Neural cell (in vitro differentiated cells): Measurements from ENCODE around the gene FBXO47. TPM values are rescaled to one million over a fixed set of nuclear protein-coding genes. Genes with fewer than 3 reads are reported as not detected.

Source experiments
- H2AFZ ChIP-seq: fragments of 200-600, 300-800 bp; sonication (generic), shearing (Covaris generic); 2 replicates; pipeline ENCODE4 v1.6.0; 2014; ENCODE audit warnings: low read depth, mild to moderate bottlenecking, antibody characterized with exemption, low read length, moderate library complexity
- H3F3A ChIP-seq: fragments of 200-600 bp; shearing (Covaris generic); 2 replicates; pipeline ENCODE4 v1.6.1; 2016; ENCODE audit warnings: mild to moderate bottlenecking, moderate library complexity, mixed read lengths, antibody characterized with exemption, low read length; ENCODE audit not compliant: insufficient read depth, poor library complexity, severe bottlenecking
- H3K27ac ChIP-seq: fragments of 200-600, 300-800 bp; sonication (generic), shearing (Covaris generic); 2 replicates; pipeline ENCODE4 v1.5.1; 2014; ENCODE audit warnings: mild to moderate bottlenecking, low read length, moderate library complexity
- H3K27me3 ChIP-seq: fragments of 300-800, 200-600 bp; sonication (generic), shearing (Covaris generic); 2 replicates; pipeline ENCODE4 v1.6.0; 2014; ENCODE audit warnings: mild to moderate bottlenecking, low read depth, low read length, moderate library complexity; ENCODE audit not compliant: insufficient read depth
- H3K36me3 ChIP-seq: fragments of 300-800, 200-600 bp; sonication (generic), shearing (Covaris generic); 2 replicates; pipeline ENCODE4 v1.5.1; 2014; ENCODE audit warnings: mild to moderate bottlenecking, antibody characterized with exemption, low read length, moderate library complexity; ENCODE audit not compliant: insufficient read depth
- H3K4me2 ChIP-seq: fragments of 300-800, 200-600 bp; sonication (generic), shearing (Covaris generic); 2 replicates; pipeline ENCODE4 v1.6.0; 2014; ENCODE audit warnings: mild to moderate bottlenecking, low read length
- H3K4me3 ChIP-seq: fragments of 300-800, 200-600 bp; sonication (generic), shearing (Covaris generic); 2 replicates; pipeline ENCODE4 v1.5.1; 2014; ENCODE audit warnings: mild to moderate bottlenecking, low read length, moderate library complexity
- H3K79me2 ChIP-seq: fragments of 200-600 bp; shearing (Covaris generic); replicated peaks from 2 replicates; pipeline ENCODE4 v1.6.0; 2014; ENCODE audit warnings: mild to moderate bottlenecking, low read length, moderate library complexity; ENCODE audit not compliant: insufficient read depth
- H3K9ac ChIP-seq: fragments of 300-800, 200-600 bp; sonication (generic), shearing (Covaris generic); 2 replicates; pipeline ENCODE4 v1.6.1; 2016; ENCODE audit warnings: mild to moderate bottlenecking, low read length, mixed read lengths
- H3K9me2 ChIP-seq: fragments of 200-600 bp; shearing (Covaris generic); 2 replicates; pipeline ENCODE4 v1.6.1; 2016; ENCODE audit warnings: mild to moderate bottlenecking, low read length, mixed read lengths; ENCODE audit not compliant: insufficient read depth
- H3K9me3 ChIP-seq: fragments of 200-600, 300-800 bp; sonication (generic), shearing (Covaris generic); 2 replicates; pipeline ENCODE4 v1.6.1; 2016; ENCODE audit warnings: mild to moderate bottlenecking, mixed run types, low read length, moderate library complexity, mixed read lengths
- H4K20me1 ChIP-seq: fragments of 200-600 bp; shearing (Covaris generic); 2 replicates; pipeline ENCODE4 v1.6.1; 2016; ENCODE audit warnings: mild to moderate bottlenecking, mixed run types; ENCODE audit not compliant: insufficient read depth
- CTCF ChIP-seq: fragments of 450-650 bp; IDR thresholded peaks from 2 replicates; pipeline ENCODE4 v1.5.1; 2014; ENCODE audit warnings: antibody characterized with exemption, mild to moderate bottlenecking, moderate library complexity; ENCODE audit not compliant: poor library complexity, severe bottlenecking
- EP300 ChIP-seq: fragments of 450-650 bp; conservative IDR thresholded peaks from 2 replicates; pipeline ENCODE4 v1.6.1; 2014; ENCODE audit warnings: antibody characterized with exemption, mild to moderate bottlenecking, moderate library complexity; ENCODE audit not compliant: poor library complexity, severe bottlenecking
- EZH2 ChIP-seq: fragments of 200-600, 300-800 bp; shearing (Covaris generic), sonication (generic); IDR thresholded peaks from 2 replicates; pipeline ENCODE4 v1.6.1; 2014; ENCODE audit warnings: antibody characterized with exemption, low read length, borderline replicate concordance, mild to moderate bottlenecking; ENCODE audit not compliant: insufficient read depth, poor library complexity, severe bottlenecking
- MXI1 ChIP-seq: fragments of 450-650 bp; conservative IDR thresholded peaks from 2 replicates; pipeline ENCODE4 v1.6.1; 2014; ENCODE audit warnings: antibody characterized with exemption, mild to moderate bottlenecking; ENCODE audit not compliant: poor library complexity, severe bottlenecking
- POLR2AphosphoS5 ChIP-seq: IDR thresholded peaks from 2 replicates; pipeline ENCODE4 v1.6.1; 2012
- RAD21 ChIP-seq: fragments of 450-650 bp; conservative IDR thresholded peaks from 2 replicates; pipeline ENCODE4 v1.6.1; 2014; ENCODE audit warnings: antibody characterized with exemption, mild to moderate bottlenecking, moderate library complexity
- REST ChIP-seq: IDR thresholded peaks from 2 replicates; pipeline ENCODE4 v1.6.1; 2012; ENCODE audit warnings: borderline replicate concordance
- SMC3 ChIP-seq: fragments of 450-650 bp; conservative IDR thresholded peaks from 2 replicates; pipeline ENCODE4 v1.6.1; 2014; ENCODE audit warnings: antibody characterized with exemption, mild to moderate bottlenecking, moderate library complexity; ENCODE audit not compliant: poor library complexity
- TAF1 ChIP-seq: IDR thresholded peaks from 2 replicates; pipeline ENCODE4 v1.6.1; 2012; ENCODE audit warnings: low read depth
- polyA plus RNA-seq: library from polyadenylated mRNA; depleted of rRNA; stranded (reverse); fragments of >200 nt; gene quantifications from 2 replicates; pipeline ENCODE4 v1.2.3, GENCODE V29; 2014

FBXO47 gene
- polyA plus RNA-seq, 1 donor from 2014 or later: not detected

DNA sequence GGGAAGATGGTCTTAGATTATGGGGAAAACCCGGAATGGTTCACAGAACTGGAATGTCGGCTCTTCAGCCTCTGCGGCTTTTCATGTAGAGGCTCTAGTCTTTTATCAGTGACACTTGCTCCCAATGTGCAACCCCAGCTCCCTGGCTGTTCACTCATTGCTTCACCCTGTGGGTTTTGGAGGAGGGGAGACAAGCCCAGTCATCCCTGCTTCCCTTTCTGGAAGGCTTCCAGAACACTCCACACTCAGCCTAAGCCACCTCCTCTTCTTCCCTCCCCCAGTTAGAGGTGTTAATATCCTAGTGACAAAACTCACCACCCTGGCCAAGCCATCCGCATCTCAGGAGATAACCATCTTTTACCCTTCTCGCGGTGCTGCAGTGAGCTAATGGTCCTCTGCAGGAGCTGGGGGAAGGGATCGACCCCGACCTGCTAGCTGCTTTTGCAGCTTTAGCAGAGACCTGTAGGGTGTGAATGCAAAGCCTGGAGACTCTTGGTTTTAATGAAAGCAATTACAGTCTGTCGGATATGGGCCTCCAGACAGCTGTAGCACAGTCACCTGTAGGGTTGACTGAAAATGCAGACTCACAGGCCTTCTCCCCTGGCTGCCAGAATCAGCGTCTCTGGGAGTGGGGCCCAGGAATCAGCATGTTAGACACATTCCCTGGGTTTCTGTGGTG, 66.1 kb downstream of the FBXO47 start:
- Histone ChIP-seq H3F3A (no peaks in the 10 kb centered on the region), H3K27ac (no peak overlapping the region), H3K9ac (no peak overlapping the region), H3K79me2 (no peaks in the 10 kb centered on the region), H3K9me2 (no peaks in the 10 kb centered on the region), H3K4me3 (no peak overlapping the region), H3K4me2 (no peak overlapping the region), H3K36me3 (peaks cover 3% of the 10 kb centered on the region), H2AFZ (no peak overlapping the region), H3K27me3 (no peaks in the 10 kb centered on the region), H4K20me1 (no peaks in the 10 kb centered on the region), H3K9me3 (no peaks in the 10 kb centered on the region)
- TF ChIP-seq RAD21: no peak

DNA sequence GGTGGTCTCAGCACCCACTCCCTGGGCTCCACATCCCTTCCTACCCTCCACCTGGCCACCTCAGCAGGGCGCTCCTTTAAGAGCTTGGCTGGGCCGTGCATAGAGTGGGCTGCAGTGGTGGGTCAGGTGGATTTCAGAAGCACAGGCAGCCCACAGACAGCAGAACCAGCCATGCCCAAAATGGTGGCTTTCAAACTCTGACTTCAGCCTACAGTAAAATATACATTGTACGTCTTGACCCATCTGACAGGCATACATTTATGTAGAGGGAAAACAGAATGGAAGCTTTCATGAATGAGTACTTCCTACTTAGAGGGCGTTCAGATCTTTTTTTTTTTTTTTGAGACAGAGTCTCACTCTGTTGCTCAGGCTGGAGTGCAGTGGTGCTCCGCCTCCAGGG, 67.8 kb downstream of the FBXO47 start:
- peaks cover 3% of the 10 kb centered on the region for H3K36me3 ChIP-seq
- H3K27ac ChIP-seq: no peak overlapping the region
- no peak overlapping the region for H3K4me3 ChIP-seq
- no peaks in the 10 kb centered on the region for H4K20me1 ChIP-seq
- no peaks in the 10 kb centered on the region for H3K9me2 ChIP-seq
- H3K9me3 ChIP-seq: no peaks in the 10 kb centered on the region
- H3K27me3 ChIP-seq: no peaks in the 10 kb centered on the region
- no peak overlapping the region for H3K4me2 ChIP-seq
- no peak for TF ChIP-seq EZH2
- no peak for TF ChIP-seq CTCF
- no peak for TF ChIP-seq SMC3
- TF ChIP-seq MXI1: no peak
- TF ChIP-seq REST: no peak
- no peak for TF ChIP-seq EP300
- TF ChIP-seq RAD21: no peak
- TF ChIP-seq TAF1: no peak
- TF ChIP-seq POLR2AphosphoS5: no peak
- H3K9ac ChIP-seq: no peak overlapping the region
- H2AFZ ChIP-seq: no peak overlapping the region
- H3F3A ChIP-seq: no peaks in the 10 kb centered on the region
- H3K79me2 ChIP-seq: no peaks in the 10 kb centered on the region
